ENCODE measurements around the gene SAMD14. TPM values are rescaled to one million over a fixed set of nuclear protein-coding genes. Genes with fewer than 3 reads are reported as not detected.

Gene SAMD14
- total RNA-seq, 1 experiment from 2014 or later, result 8.2 TPM

GRCh38 chr17:50155115-50155819 lies 25.3 kb upstream of the SAMD14 start:
- peak; percentile 47 for DNase-seq
- Histone ChIP-seq H3K36me3 (replicated peaks; ENCODE audit: control insufficient read depth, insufficient read depth, low read length) (no peaks in the 10 kb centered on the region), H3K4me3 (ENCODE audit: insufficient read depth, low read depth, low read length) (no peak overlapping the region), H3K27me3 (ENCODE audit: control insufficient read depth, insufficient read depth, low read length) (peaks cover 3% of the 10 kb centered on the region)

- DNase-seq, result no peak
- no peak overlapping the region for H3K4me3 ChIP-seq (ENCODE audit: insufficient read depth, low read depth, low read length)
- H3K27me3 ChIP-seq (ENCODE audit: control insufficient read depth, insufficient read depth, low read length), result peaks cover 9% of the 10 kb centered on the region
- no peaks in the 10 kb centered on the region for H3K36me3 ChIP-seq (replicated peaks; ENCODE audit: control insufficient read depth, insufficient read depth, low read length)
These were observed 24.6 kb upstream of the SAMD14 start for GRCh38 chr17:50154604-50155003.

DNA sequence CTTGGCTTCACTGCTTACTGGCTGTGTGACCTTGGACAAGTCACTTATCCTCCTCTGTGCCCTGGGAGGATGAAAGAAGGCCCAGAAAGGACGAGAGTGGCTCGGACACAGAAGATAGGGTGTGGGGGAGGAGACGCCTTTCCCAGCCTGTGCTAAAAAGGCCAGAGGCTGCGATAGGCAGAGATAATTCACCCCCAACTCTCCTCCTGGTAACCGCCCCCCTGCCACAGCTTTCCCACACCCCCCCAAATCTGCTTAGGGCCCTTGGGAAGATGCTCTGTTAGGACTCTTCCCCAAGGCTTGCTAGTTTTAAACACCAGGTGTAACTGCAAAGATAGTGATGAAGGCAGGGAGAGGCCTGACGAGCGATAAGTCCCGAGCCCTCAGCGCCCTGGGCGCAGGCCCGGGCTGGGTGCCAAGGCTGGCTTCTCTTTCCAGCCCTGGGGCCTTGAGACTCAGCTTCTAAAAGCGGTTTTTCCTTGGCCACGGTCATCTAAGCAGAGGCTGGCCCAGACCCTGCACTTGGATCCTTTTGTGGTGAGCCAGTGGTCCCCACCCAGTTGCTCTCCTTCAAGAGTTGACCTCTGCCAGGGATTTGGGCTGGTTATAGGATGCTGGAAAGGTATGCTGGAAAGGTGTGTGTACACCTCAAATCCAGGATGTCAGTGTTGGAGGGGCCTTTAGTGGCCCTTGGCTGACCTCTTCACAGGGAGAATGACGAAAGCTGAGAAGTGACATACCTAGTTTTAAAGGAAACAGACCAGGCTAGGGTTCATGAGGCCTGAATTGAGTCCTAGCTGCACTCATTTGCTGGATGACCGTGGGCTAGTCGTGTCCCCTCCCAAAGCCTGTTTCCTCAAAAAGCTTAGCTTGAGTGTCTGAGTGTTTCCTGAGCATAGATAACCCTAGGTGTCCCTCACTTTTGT lies 24.0 kb upstream of the SAMD14 start:
- Histone ChIP-seq H3K36me3 (replicated peaks; ENCODE audit: control insufficient read depth, insufficient read depth, low read length) (no peaks in the 10 kb centered on the region), H3K4me3 (ENCODE audit: insufficient read depth, low read depth, low read length) (no peak overlapping the region), H3K27me3 (ENCODE audit: control insufficient read depth, insufficient read depth, low read length) (peaks cover 16% of the 10 kb centered on the region)
- DNase-seq, result no peak

GRCh38 chr17:50152736-50153135 lies 22.8 kb upstream of the SAMD14 start:
- Histone ChIP-seq H3K27me3 (ENCODE audit: control insufficient read depth, insufficient read depth, low read length) (peaks cover 20% of the 10 kb centered on the region), H3K4me3 (ENCODE audit: insufficient read depth, low read depth, low read length) (no peak overlapping the region), H3K36me3 (replicated peaks; ENCODE audit: control insufficient read depth, insufficient read depth, low read length) (no peaks in the 10 kb centered on the region)
- DNase-seq, result no peak

GRCh38 chr17:50151937-50152547 lies 22.1 kb upstream of the SAMD14 start:
- peaks cover 20% of the 10 kb centered on the region for H3K27me3 ChIP-seq (ENCODE audit: control insufficient read depth, insufficient read depth, low read length)
- peak; percentile 93 for DNase-seq

GRCh38 chr17:50151041-50151936 lies 21.3 kb upstream of the SAMD14 start:
- H3K36me3 ChIP-seq (replicated peaks; ENCODE audit: control insufficient read depth, insufficient read depth, low read length), result no peaks in the 10 kb centered on the region
- peak; percentile 98 for DNase-seq
- H3K4me3 ChIP-seq (ENCODE audit: insufficient read depth, low read depth, low read length), result peak overlapping the region; percentile 37
- H3K27me3 ChIP-seq (ENCODE audit: control insufficient read depth, insufficient read depth, low read length), result peaks cover 20% of the 10 kb centered on the region

More at GRCh38 chr17:50151937-50152547, 22.1 kb upstream of the SAMD14 start:
- Histone ChIP-seq H3K36me3 (replicated peaks; ENCODE audit: control insufficient read depth, insufficient read depth, low read length) (no peaks in the 10 kb centered on the region), H3K4me3 (ENCODE audit: insufficient read depth, low read depth, low read length) (peak overlapping the region; percentile 37)

- peaks cover 20% of the 10 kb centered on the region for H3K27me3 ChIP-seq (ENCODE audit: control insufficient read depth, insufficient read depth, low read length)
- H3K4me3 ChIP-seq (ENCODE audit: insufficient read depth, low read depth, low read length), result peak within 1 kb of the TSS; percentile 37
- peak; percentile 68 for DNase-seq
- no peaks in the 10 kb centered on the region for H3K36me3 ChIP-seq (replicated peaks; ENCODE audit: control insufficient read depth, insufficient read depth, low read length)
These were observed 20.5 kb upstream of the SAMD14 start, which contains the start of gene PPP1R9B for GRCh38 chr17:50150354-50151040. Gene PPP1R9B (minus strand): TSS chr17:50150677. CDS start chr17:50150513, 164 bp downstream.

DNA sequence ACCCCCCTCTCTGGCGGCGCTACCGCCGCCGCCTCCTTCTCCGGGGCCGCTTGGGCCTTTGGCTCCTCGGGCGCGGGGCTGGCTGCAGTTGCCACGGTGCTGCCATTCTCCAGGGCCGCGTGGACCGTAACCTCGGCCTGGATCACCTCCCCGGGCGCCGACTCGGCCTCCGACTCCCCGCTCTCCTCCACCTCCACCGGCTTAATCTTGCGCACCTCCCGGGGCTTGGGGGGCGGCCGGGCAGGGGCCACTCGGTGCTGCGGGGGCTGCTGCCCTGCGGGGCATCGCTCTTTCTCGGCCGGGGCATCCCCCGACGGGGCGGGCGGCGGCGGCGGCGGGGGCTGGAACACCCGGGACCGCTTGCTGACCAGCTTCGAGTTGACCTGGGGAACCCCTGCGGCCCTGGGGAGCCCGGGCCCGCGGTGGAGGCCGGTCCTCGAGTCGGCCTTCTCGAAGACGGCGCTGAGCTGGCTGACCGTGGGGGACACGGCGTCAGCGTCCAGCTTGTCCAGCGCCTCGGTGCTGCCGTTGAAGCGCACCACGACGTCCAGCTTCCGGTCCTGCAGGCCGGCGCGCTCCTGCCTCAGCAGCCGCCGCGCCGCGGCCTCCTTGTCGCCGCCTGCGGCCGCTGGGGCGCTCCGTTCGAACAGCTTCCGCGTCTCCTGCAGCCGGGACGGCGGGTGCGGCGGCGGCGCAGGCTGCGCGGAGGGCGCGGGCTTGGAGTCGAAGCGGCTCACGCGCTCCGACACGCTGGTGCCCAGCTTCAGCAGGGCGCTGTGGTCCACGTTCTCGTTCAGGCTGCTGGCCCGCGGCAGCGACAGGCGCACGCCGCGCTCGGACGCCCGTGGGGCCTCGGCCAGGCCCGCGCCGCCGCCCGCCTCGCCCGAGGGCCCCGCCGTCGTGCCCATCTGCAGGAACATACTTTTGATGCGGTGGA lies 19.7 kb upstream of the SAMD14 start:
- H3K27me3 ChIP-seq (ENCODE audit: control insufficient read depth, insufficient read depth, low read length), result peaks cover 20% of the 10 kb centered on the region
- no peaks in the 10 kb centered on the region for H3K36me3 ChIP-seq (replicated peaks; ENCODE audit: control insufficient read depth, insufficient read depth, low read length)
- peak overlapping the region; percentile 37 for H3K4me3 ChIP-seq (ENCODE audit: insufficient read depth, low read depth, low read length)
- DNase-seq, result peak; percentile 87

- DNase-seq, result no peak
- Histone ChIP-seq H3K36me3 (replicated peaks; ENCODE audit: control insufficient read depth, insufficient read depth, low read length) (no peaks in the 10 kb centered on the region), H3K4me3 (ENCODE audit: insufficient read depth, low read depth, low read length) (peak overlapping the region; percentile 37), H3K27me3 (ENCODE audit: control insufficient read depth, insufficient read depth, low read length) (peaks cover 20% of the 10 kb centered on the region)
These were observed 19.1 kb upstream of the SAMD14 start for GRCh38 chr17:50149091-50149416.

- Histone ChIP-seq H3K36me3 (replicated peaks; ENCODE audit: control insufficient read depth, insufficient read depth, low read length) (no peaks in the 10 kb centered on the region), H3K4me3 (ENCODE audit: insufficient read depth, low read depth, low read length) (peak overlapping the region; percentile 37), H3K27me3 (ENCODE audit: control insufficient read depth, insufficient read depth, low read length) (peaks cover 20% of the 10 kb centered on the region)
- DNase-seq, result peak; percentile 93
These were observed 18.5 kb upstream of the SAMD14 start for GRCh38 chr17:50148226-50149090.

- Histone ChIP-seq H3K27me3 (ENCODE audit: control insufficient read depth, insufficient read depth, low read length) (peaks cover 20% of the 10 kb centered on the region), H3K36me3 (replicated peaks; ENCODE audit: control insufficient read depth, insufficient read depth, low read length) (no peaks in the 10 kb centered on the region), H3K4me3 (ENCODE audit: insufficient read depth, low read depth, low read length) (no peak overlapping the region)
- peak; percentile 77 for DNase-seq
These were observed 17.9 kb upstream of the SAMD14 start for GRCh38 chr17:50147841-50148225.

All from H7 (cell line).